ENCODE data around the gene CHRM2.

The CHRM2 gene

DNA sequence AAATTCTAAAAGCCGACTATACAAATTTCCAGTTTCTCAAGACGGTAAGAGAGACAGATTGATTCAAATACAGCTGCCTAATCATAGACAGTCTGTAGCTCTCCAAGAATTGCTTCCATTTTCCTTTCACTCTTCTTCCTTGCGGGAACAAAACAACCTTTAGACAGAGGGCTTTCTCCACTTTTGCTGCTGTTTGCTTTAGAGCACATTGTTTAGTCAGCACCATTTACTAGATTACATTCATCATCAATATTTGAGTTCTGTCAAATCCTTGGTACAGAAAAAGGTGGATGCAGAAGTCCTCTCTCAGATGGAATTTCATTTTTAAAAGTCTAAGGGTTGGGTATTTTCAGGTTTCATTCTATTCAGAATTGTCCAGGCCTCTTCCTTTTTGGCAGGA, 137.4 kb downstream of the CHRM2 start:
- Histone ChIP-seq H3K4me3 (replicated peaks; ENCODE audit: insufficient read depth, low read length) (no peak overlapping the region), H3K27ac (replicated peaks) (no peak overlapping the region), H3K27me3 (ENCODE audit: insufficient read depth, poor library complexity, severe bottlenecking) (no peaks in the 10 kb centered on the region)
- DNase-seq (ENCODE audit: low read depth in 1 of 2, low spot score in 1 of 2) = no peak
- TF ChIP-seq SPI1 (IDR thresholded peaks at IDR 0.05; ENCODE audit: borderline replicate concordance, low read depth) (no peak), GABPA (IDR thresholded peaks at IDR 0.05; ENCODE audit: low read depth) (no peak), POLR2AphosphoS5 (IDR thresholded peaks at IDR 0.05; ENCODE audit: low read depth) (no peak)
- TF ChIP-seq, protein P1, sequence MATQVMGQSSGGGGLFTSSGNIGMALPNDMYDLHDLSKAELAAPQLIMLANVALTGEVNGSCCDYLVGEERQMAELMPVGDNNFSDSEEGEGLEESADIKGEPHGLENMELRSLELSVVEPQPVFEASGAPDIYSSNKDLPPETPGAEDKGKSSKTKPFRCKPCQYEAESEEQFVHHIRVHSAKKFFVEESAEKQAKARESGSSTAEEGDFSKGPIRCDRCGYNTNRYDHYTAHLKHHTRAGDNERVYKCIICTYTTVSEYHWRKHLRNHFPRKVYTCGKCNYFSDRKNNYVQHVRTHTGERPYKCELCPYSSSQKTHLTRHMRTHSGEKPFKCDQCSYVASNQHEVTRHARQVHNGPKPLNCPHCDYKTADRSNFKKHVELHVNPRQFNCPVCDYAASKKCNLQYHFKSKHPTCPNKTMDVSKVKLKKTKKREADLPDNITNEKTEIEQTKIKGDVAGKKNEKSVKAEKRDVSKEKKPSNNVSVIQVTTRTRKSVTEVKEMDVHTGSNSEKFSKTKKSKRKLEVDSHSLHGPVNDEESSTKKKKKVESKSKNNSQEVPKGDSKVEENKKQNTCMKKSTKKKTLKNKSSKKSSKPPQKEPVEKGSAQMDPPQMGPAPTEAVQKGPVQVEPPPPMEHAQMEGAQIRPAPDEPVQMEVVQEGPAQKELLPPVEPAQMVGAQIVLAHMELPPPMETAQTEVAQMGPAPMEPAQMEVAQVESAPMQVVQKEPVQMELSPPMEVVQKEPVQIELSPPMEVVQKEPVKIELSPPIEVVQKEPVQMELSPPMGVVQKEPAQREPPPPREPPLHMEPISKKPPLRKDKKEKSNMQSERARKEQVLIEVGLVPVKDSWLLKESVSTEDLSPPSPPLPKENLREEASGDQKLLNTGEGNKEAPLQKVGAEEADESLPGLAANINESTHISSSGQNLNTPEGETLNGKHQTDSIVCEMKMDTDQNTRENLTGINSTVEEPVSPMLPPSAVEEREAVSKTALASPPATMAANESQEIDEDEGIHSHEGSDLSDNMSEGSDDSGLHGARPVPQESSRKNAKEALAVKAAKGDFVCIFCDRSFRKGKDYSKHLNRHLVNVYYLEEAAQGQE (IDR thresholded peaks at IDR 0.05; ENCODE audit: insufficient replicate concordance, low read depth) = no peak

GRCh38 chr7:137006293-137006692, 137.8 kb downstream of the CHRM2 start:
- DNase-seq (ENCODE audit: low read depth in 1 of 2, low spot score in 1 of 2) = no peak
- Histone ChIP-seq H3K27ac (replicated peaks) (no peak overlapping the region), H3K4me3 (replicated peaks; ENCODE audit: insufficient read depth, low read length) (no peak overlapping the region), H3K27me3 (ENCODE audit: insufficient read depth, poor library complexity, severe bottlenecking) (no peaks in the 10 kb centered on the region)
- TF ChIP-seq GABPA (IDR thresholded peaks at IDR 0.05; ENCODE audit: low read depth) (no peak), SPI1 (IDR thresholded peaks at IDR 0.05; ENCODE audit: borderline replicate concordance, low read depth) (no peak), POLR2AphosphoS5 (IDR thresholded peaks at IDR 0.05; ENCODE audit: low read depth) (no peak), CTCF (IDR thresholded peaks at IDR 0.05; ENCODE audit: insufficient read depth, low read length) (no peak)
- TF ChIP-seq, protein P1 (IDR thresholded peaks at IDR 0.05; ENCODE audit: insufficient replicate concordance, low read depth) = no peak

DNA sequence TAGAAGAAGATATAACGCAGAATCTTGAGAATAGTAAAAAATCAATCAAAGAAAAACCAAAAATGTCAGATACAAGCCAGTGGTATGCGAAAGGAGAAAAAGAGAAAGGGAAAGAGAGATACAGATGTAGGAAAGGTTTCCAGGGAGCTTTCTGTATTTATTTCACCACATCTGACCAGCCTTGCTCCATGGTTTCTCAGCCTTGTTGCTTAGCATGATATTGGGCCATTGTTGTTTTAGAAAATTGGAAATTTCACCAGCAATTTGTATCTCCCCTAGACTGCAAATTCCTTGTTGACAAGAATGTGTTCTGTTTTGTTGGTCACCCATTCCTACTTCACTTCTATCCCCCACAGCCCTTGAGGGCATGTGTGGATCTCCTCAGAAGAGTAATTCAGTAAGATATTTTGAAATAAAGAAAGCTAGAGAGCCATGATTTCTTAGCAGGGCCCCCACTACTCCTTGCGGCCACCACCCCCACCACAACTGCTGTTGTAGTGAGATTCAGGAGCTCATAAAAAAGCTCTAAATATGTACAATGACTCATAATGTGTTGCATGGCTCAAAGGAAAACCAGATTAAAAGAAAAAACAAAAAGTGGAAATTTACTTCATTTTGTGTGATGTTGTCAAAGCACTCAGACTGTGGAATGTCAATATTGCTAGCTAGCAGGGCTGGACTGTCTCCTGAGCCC, 138.7 kb downstream of the CHRM2 start:
- Histone ChIP-seq H3K27me3 (ENCODE audit: insufficient read depth, poor library complexity, severe bottlenecking) (no peaks in the 10 kb centered on the region), H3K4me3 (replicated peaks; ENCODE audit: insufficient read depth, low read length) (no peak overlapping the region), H3K27ac (replicated peaks) (no peak overlapping the region)
- TF ChIP-seq GABPA (IDR thresholded peaks at IDR 0.05; ENCODE audit: low read depth) = no peak
- no peak for TF ChIP-seq SPI1 (IDR thresholded peaks at IDR 0.05; ENCODE audit: borderline replicate concordance, low read depth)
- no peak for DNase-seq (ENCODE audit: low read depth in 1 of 2, low spot score in 1 of 2)

DNA sequence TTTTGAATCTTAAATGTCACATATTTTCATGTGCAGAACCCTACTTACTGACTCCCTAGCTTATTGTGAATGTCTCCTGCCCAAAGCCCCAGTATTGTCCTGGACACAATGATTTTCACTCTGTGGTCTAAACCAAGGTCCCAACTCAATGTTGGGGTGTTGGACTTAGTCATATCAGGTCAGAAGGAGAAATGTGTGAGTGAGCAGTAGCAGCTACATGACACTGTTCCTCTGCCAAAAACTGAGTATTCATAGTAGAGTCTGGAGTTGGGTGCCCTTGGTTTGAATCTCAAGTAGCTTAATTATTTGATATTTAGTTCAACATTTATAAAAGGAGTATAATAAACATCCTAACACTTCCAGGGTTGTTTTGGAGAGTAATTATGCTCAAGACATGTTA, 141.0 kb downstream of the CHRM2 start:
- TF ChIP-seq CTCF (IDR thresholded peaks at IDR 0.05; ENCODE audit: insufficient read depth, low read length) (no peak), POLR2AphosphoS5 (IDR thresholded peaks at IDR 0.05; ENCODE audit: low read depth) (no peak), SPI1 (IDR thresholded peaks at IDR 0.05; ENCODE audit: borderline replicate concordance, low read depth) (no peak), GABPA (IDR thresholded peaks at IDR 0.05; ENCODE audit: low read depth) (no peak)
- TF ChIP-seq, protein P1 (IDR thresholded peaks at IDR 0.05; ENCODE audit: insufficient replicate concordance, low read depth) = no peak
- no peaks in the 10 kb centered on the region for H3K27me3 ChIP-seq (ENCODE audit: insufficient read depth, poor library complexity, severe bottlenecking)
- DNase-seq (ENCODE audit: low read depth in 1 of 2, low spot score in 1 of 2) = no peak
- H3K4me3 ChIP-seq (replicated peaks; ENCODE audit: insufficient read depth, low read length) = no peak overlapping the region
- H3K27ac ChIP-seq (replicated peaks) = no peak overlapping the region

All from HL-60 (cell line).